ENCODE measurements around the gene QSOX1.

- TF ChIP-seq CTCF (IDR thresholded peaks at IDR 0.05) (no peak), POLR2A (IDR thresholded peaks at IDR 0.05) (no peak), POLR2AphosphoS5 (IDR thresholded peaks at IDR 0.05) (no peak)
These were observed 31.4 kb downstream of the QSOX1 start for GRCh38 chr1:180185971-180186645.

Data from transverse colon (tissue), 4 donors.